ENCODE data around the gene CCDC194.
"Not testable (repeated sequence)": the region's sequence is repeated elsewhere in the genome, so short reads cannot be mapped to it uniquely, and the experiment has no call there.

The CCDC194 gene

GRCh38 chr19:17365361-17365760 lies 28.6 kb downstream of the CCDC194 start:
- DNase-seq, result no peak

GRCh38 chr19:17363852-17364605 lies 30.0 kb downstream of the CCDC194 start:
- DNase-seq, result not testable (repeated sequence)

DNA sequence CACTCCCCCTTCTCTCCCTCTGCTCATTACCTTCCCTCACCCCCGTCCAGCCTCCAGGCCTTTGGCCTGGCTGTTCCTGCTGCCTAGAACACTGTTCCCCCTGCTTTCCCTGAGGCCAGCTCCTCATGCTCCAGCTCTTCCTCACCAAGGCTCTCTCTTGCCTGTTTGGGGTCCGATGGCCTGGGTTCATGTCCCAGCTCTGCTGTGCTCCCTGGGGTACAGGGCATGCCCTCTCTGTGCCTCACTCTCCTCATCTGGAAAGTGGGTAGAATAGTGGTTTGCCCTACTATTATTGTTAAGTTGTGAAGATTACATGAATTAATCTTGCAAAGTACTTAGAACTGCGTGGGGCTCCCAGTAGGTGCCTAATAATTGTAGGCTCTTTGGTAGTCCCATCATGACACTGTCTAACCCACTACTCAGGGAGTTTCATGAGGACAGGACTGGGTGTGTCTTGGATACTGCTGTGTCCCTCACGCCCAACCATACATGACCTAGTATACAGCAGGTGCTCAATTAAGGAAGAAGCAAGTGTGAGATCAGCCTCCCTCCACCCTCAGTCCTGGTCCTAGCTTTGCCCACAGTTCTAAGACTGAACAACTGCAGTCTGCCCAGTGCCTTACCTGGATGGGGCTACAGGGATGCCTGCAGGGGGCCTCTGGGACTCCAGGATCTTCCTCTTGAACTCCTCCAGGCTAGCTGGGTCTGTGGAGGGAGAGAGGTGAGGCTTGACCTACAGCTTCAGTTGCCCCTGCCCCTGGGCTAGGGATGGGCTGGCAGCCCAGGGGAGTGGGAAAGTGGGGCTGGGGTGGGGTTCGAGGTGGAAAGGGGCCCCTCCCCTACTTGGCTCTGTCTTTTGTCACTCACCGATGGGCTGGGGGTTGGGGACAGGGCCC lies 33.8 kb downstream of the CCDC194 start:
- DNase-seq, result no peak

GRCh38 chr19:17358395-17358794 lies 35.6 kb downstream of the CCDC194 start:
- DNase-seq, result no peak

DNA sequence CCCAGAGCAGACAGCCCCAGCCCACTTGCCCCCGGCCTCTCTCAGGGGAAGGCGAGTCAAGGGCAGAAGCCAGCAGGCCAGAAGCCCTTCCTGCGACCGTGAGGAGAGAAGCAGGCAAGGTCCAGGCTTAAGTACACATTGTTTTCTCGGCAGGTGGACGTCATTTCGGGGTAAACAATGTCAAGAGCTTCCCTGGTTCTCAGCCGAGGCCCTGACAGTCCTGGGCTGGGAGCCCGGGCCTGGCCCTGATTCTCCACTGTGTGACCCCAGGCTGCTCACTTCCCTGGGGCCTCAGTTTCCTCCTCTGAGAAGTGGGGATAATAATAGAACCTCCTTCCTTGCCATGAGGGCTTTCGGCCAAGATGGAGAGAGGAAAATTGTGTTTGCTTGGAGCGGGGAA lies 36.3 kb downstream of the CCDC194 start:
- DNase-seq, result no peak

GRCh38 chr19:17357078-17357666 lies 36.8 kb downstream of the CCDC194 start:
- DNase-seq, result no peak

- DNase-seq, result no peak
Observed at GRCh38 chr19:17353386-17353785, 40.6 kb downstream of the CCDC194 start.

DNA sequence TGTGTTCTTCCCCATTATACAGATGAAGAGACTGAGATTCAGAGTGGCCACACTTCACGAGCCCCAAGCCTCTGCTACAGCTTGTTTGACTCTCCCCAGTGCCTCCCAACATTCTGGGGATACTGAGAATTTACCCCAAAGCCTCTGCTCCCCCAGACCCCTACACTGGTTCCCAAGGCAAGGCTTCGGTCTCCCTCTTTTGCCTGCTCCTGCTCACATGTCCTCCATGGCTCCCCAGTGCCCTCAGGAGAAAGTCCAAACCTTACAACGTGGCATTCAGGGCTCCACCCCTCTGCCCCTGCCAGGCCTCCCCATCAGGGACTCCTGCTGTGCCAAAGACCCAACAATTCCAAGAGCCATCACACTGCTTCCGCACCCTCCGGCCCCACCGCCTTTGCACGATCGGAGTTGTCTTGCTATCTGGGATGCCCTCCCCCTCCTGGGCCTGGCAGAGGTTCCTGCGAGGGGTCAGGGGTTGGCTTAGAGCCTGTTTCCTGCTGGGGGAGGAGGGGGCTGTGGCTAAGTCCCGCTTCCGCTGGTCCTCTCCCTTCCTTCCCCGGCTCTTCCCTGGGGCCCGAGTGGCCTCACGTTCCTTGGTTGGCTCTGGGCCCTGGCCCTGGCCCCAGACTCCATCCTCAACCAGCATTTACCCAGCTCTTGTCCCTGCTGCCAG lies 41.3 kb downstream of the CCDC194 start:
- DNase-seq, result no peak

DNA sequence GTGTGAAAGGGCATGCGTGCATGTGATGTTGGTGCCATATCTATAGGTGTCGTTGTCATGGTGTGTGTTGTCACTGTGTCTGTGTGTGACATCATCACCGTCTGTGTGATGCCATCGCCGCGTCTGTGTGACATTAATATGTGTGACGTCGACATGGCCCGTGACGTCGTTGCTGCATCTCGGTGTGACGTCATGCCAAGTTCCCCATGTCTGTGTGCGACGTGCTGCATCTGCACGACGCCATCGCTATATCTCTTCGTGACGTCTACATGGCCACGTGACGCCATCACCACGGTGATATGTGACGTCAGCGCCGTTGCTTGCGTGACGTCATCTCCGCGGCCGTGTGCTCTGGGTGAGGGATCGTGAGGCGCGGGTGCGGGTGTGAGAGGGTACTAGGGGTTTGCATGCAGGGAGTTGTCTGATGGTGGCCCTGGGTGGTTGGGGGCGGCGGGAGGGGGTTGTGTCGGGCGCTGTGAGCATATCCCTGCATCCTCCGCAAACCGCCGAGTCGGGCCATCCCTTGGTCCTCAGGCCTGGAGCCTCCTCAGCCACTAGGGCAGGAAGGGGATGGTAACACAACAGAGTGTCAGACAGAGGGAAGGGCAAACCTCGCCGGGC lies 42.1 kb downstream of the CCDC194 start:
- DNase-seq, result no peak

DNA sequence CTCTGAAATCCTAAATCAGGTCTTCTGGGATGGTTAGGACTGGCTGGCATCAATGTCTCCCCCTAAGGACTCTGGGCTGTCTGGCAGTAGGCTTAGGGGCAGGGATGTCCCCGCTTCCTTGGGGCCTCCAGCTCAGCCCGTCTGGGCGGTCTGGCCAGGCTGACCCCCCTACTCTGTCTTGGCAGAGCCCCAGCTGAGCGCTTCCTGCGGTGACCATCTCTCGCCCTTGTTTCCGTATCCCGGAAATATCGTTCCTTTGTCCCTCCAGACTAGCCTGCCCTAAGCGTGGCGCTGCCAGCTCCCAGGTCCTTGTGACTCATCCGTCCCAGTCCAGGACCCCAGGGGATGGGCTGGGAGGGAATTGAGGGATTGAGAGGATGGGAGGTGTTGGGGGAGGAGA lies 45.3 kb downstream of the CCDC194 start:
- no peak for DNase-seq

- DNase-seq, result no peak
Observed at GRCh38 chr19:17347877-17348276, 46.1 kb downstream of the CCDC194 start.

DNA sequence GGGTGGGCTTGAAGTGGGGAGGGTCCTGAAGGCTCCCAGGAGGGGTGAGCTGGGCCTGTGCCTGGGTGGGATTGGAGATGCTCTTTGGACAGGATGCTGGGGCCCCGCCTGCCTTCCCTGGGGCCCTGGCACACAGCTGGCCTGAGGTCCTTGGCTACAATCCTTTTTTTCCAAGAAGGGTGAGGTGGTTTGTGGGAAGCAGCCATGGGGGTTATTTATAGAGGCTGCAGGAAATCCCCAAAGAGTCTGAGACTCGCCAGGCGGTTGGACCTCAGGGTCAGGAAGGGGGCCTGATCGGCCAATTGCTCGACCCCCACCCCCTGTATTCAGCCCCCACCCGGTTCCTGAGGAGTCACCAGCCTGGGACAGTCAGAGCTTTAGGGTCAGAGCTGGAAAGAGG lies 46.6 kb downstream of the CCDC194 start:
- no peak for DNase-seq

DNA sequence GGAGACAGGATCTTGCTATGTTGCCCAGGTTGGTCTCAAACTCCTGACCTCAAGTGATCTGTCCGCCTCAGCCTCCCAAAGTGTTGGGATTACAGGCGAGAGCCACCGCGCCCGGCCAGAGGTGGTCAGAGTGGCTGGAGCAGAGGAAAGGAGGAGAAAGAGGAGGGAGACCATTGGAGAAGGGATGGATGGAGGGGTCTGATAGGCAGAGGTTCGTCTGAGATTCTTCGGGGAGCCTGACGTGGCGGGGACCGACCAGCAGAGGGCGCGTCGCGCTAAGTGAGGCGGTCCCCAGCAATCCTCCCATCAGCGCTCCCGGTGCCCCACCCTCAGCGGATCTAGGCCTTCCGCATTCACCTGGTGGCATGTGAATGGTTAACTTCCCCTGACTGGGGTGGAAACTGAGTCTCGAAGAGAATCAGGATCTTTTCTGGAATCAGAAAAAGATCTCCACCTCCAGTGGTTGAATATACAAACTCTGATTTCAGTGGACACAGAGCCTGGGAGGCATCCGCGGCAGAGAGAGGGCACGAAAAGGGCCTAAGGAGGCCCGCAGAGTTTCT lies 47.8 kb downstream of the CCDC194 start:
- peak; percentile 2 for DNase-seq

DNA sequence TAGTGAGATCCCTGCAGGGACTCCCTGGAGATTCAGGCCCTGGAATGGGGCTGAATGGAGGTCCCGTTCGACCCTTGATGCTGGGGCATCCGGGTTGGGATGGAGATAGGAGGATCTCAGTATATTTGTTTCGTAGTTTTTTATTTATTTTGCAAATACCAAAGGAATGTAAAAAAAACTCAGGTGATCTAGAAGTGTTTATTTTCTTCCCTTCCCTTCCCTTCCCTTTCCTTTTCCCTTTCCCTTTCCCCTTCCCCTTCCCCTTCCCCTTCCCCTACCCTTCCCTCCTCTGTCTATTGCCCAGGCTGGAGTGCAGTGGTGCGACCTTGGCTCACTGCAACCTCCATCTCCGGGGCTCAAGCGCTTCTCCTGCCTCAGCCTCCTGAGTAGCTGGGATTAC lies 52.2 kb downstream of the CCDC194 start:
- no peak for DNase-seq

DNA sequence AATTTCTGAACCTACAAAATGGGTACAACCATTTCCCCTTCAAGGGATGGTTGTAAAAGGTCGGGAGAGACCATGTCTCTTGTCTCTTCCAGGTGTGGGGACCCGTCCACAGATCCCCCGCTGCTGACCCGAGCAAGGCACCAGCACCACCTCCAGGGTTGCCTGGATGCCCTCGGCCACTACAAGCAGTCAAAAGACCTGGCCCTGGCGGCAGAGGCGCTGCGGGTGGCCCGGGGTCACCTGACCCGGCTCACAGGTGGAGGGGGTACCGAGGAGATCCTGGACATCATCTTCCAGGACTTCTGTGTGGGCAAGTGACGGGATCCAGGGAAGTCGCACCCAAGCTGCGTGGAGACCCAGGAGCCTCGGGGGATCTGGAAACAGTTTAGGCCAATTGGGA lies 52.6 kb downstream of the CCDC194 start:
- DNase-seq, result no peak

DNA sequence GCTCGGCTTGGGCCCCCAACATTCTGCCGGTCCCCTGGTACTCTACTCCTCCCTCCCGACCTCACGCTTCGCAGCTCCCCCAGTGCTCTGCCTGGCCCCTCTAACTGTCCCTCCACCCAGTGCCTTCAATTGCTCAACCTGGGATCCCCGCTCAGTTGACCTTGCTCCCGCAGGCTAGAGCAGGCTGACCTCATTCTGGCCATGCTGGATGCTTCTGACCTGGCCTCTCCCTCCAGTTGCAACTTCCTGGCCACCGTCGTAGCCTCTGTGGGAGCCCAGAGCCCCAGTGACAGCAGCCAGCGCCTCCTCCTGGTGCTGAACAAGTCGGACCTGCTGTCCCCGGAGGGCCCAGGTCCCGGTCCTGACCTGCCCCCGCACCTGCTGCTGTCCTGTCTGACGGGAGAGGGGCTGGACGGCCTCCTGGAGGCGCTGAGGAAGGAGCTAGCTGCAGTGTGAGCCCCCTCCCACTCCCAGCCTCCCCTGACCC lies 53.1 kb downstream of the CCDC194 start:
- no peak for DNase-seq
